ENCODE results near the gene SREBF2. TPM values are rescaled to one million over a fixed set of nuclear protein-coding genes. Genes with fewer than 3 reads are reported as not detected.

SREBF2 gene
- total and polyA plus RNA-seq, 2 of the 8 experiments (the other 6 are each of a cell fraction or from before 2014, with no cell fraction given) = 125 to 144 TPM

DNA sequence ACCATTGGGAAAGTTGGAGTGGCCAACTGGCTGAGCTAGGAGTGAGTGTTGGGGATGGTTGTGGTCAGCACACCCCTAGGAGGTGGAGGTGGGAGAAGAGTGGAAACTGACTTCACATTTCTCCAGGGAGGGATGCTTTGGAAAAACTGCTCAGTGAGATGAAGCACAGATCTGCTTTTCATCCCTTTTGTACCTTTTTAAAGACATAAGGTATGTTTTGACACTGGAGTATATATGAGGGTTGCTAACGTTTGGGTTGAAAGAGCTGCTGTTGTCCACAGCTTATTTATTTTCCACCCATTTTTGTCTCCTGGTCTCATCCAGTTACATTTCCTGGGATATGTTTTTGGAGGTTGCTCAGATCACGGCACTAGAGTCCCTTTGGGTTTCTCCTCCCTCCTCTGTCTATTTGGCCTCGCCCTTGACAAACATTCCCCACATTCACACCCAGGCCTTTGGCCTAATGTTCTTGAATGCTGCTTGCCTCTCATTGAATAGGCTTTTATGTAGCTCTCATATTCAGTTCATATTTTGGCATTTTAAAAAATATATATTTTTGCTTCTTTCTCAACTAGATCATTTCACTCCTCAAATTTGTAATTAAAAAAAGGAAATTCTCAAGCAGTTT, 8.3 kb downstream of the SREBF2 start:
- Histone ChIP-seq H2BK12ac (ENCODE audit: low read depth, low read length) (no peak overlapping the region), H3K79me1 (ENCODE audit: low read depth, low read length) (peaks cover 30% of the 10 kb centered on the region), H3K56ac (replicated peaks; ENCODE audit: insufficient read length, low read depth, low read length) (no peak overlapping the region), H3K23me2 (ENCODE audit: low read depth, low read length) (no peaks in the 10 kb centered on the region), H3K4ac (replicated peaks; ENCODE audit: insufficient read length, low read depth, low read length) (no peak overlapping the region), H2BK120ac (replicated peaks; ENCODE audit: low read depth, low read length) (no peak overlapping the region), H3K27me3 (replicated peaks in 1 of 4; ENCODE audit: control insufficient read depth in 3 of 4, extremely low read depth in 1 of 4, insufficient read depth in 3 of 4, low read length in 3 of 4) (no peaks in the 10 kb centered on the region), H2AFZ (ENCODE audit: low read length) (no peak overlapping the region), H3K14ac (ENCODE audit: insufficient read length) (no peak overlapping the region), H3K27ac (ENCODE audit: low read depth, low read length) (no peak overlapping the region), H3K18ac (ENCODE audit: extremely low read depth, low read length) (no peak overlapping the region), H4K91ac (replicated peaks; ENCODE audit: insufficient read length, low read length) (no peak overlapping the region), H3K36me3 (ENCODE audit: control insufficient read depth in 2 of 4, insufficient read depth in 4 of 4, low read length in 3 of 4) (peaks cover under 1 to 47% (median 21%) of the 10 kb centered on the region in 4 experiments), H3K4me1 (replicated peaks in 1 of 4; ENCODE audit: control insufficient read depth in 3 of 4, insufficient read depth in 4 of 4, low read length in 3 of 4) (peaks cover 4 to 26% (median 17%) of the 10 kb centered on the region in 4 experiments), H3K9me3 (ENCODE audit: insufficient read depth in 2 of 2, low read depth in 1 of 2, low read length in 1 of 2) (no peaks in the 10 kb centered on the region), H2BK15ac (ENCODE audit: low read length) (no peak overlapping the region), H4K20me1 (replicated peaks in 1 of 2; ENCODE audit: control insufficient read depth in 1 of 2, insufficient read depth in 2 of 2, low read length in 2 of 2) (peaks cover 11 to 39% of the 10 kb centered on the region in 2 experiments), H2BK5ac (ENCODE audit: low read depth, low read length) (peak overlapping the region; percentile 20; the same call in 1 of the 2 replicates), H2AK5ac (ENCODE audit: low read depth, low read length) (no peak overlapping the region), H3K9ac (replicated peaks in 1 of 4; ENCODE audit: extremely low read depth in 1 of 4, low read depth in 3 of 4, low read length in 3 of 4) (no peak overlapping the region), H4K8ac (ENCODE audit: extremely low read depth, insufficient read depth, low read length) (no peak overlapping the region), H4K5ac (ENCODE audit: insufficient read length, low read depth, low read length) (no peak overlapping the region), H2BK20ac (ENCODE audit: low read length) (no peak overlapping the region), H3K4me3 (ENCODE audit: extremely low read depth in 1 of 4, insufficient read depth in 2 of 4, low read depth in 3 of 4, low read length in 4 of 4) (no peak overlapping the region), H3K23ac (ENCODE audit: insufficient read length) (no peak overlapping the region), H3K79me2 (ENCODE audit: control insufficient read depth in 1 of 2, insufficient read depth in 2 of 2, low read length in 2 of 2) (peaks cover 56 to 96% of the 10 kb centered on the region in 2 experiments), H3K4me2 (ENCODE audit: insufficient read depth in 1 of 2, low read depth in 2 of 2, low read length in 2 of 2) (no peak overlapping the region)
- TF ChIP-seq PHF8 (conservative IDR thresholded peaks at IDR 0.05; ENCODE audit: low read depth, low read length) (no peak), TAF1 (IDR thresholded peaks at IDR 0.05; ENCODE audit: low read depth, low read length) (no peak), POLR2A (IDR thresholded peaks at IDR 0.05; ENCODE audit: control extremely low read depth in 1 of 2, low read depth in 2 of 2, low read length in 2 of 2) (no peak)
- TF ChIP-seq, protein P1, sequence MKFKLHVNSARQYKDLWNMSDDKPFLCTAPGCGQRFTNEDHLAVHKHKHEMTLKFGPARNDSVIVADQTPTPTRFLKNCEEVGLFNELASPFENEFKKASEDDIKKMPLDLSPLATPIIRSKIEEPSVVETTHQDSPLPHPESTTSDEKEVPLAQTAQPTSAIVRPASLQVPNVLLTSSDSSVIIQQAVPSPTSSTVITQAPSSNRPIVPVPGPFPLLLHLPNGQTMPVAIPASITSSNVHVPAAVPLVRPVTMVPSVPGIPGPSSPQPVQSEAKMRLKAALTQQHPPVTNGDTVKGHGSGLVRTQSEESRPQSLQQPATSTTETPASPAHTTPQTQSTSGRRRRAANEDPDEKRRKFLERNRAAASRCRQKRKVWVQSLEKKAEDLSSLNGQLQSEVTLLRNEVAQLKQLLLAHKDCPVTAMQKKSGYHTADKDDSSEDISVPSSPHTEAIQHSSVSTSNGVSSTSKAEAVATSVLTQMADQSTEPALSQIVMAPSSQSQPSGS (IDR thresholded peaks at IDR 0.05; ENCODE audit: low read length) = no peak
- WGBS, 2 experiments (ENCODE audit: extremely low coverage in 1 of 2, insufficient coverage in 1 of 2, insufficient read length in 1 of 2, insufficient replicate concordance in 2 of 2, low coverage in 1 of 2, low lambda C conversion rate in 2 of 2, missing lambda C conversion rate in 1 of 2) = 88% methylated on average over 3 of the region's 3 CpGs; no CpG with 5 or more reads in 1 of the 2 experiments
- DNase-seq (ENCODE audit: low read depth in 1 of 2, low spot score in 2 of 2) (no peak), FAIRE-seq (no peak)
- ChIA-PET POLR2A (ENCODE audit: partially characterized antibody) (interaction anchor here (1.3 to 8.7 kb wide), 5 partner anchors 9 to 89 kb away, joined by 3 to 85 read pairs (median 4); partner anchors contain the start of genes CCDC134 and SREBF2), CTCF (ENCODE audit: partially characterized antibody) (interaction anchor here (0.8 to 2.2 kb wide), 5 partner anchors 10 to 144 kb away, joined by 3 to 7 read pairs (median 5); no protein-coding TSS in a partner anchor)

Measured in H1 (cell line).